ENCODE data around the gene GOLGA3. TPM values are rescaled to one million over a fixed set of nuclear protein-coding genes. Genes with fewer than 3 reads are reported as not detected.
"Not testable (repeated sequence)": the region's sequence is repeated elsewhere in the genome, so short reads cannot be mapped to it uniquely, and the experiment has no call there.

GOLGA3 gene
- total RNA-seq, 1 experiment from 2014 or later = 94.9 TPM

DNA sequence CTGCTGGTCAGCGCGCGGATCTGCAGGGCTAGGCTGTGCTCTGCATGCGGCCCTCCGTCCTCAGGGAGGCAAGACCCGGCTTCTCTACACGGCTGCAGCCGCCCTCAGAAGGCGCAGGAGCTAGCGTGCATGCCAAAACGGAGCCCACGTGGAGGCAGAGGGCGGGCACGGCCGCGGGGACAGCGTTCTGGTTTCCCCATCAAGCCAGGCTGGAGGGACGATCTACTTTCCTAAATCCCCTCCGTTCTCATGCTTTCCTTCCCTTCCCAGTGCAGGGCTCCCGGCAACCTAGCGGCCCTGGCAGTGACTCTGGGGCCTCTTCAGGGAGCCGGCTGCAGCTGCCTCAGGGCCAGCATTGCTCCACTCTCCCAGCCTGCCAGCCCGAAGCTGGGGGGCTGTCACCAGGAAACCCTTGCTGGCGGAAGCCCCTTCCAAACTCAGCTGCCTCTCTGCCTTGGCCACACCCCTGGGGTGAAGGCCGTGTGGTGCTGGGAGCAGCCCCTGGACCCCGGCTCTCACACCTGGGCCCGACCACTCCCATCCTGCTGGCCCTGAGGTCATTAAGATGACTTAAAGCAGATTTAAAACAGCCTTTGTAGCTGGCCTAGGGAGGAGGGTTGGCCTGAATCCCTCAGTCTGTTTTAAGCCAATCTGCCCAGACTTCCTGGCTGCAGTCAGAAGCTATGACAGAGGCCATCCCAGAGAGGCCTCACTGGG, 9.2 kb upstream of the GOLGA3 start:
- intact Hi-C loops (cut with micrococcal nuclease) = no loop called here
- DNase-seq (ENCODE audit: unreplicated experiment) = no peak
- H3K4me1 Mint-ChIP-seq (ENCODE audit: insufficient read depth, unreplicated experiment) = no peaks in the 10 kb centered on the region
- H3K9me3 Mint-ChIP-seq (ENCODE audit: unreplicated experiment) = no peaks in the 10 kb centered on the region
- H3K27ac Mint-ChIP-seq (ENCODE audit: low read depth, unreplicated experiment) = no peak overlapping the region
- no TSS peak for BruUV-seq (replicated peaks)
- no peak overlapping the region for H3K4me3 Mint-ChIP-seq (ENCODE audit: unreplicated experiment)
- TF ChIP-seq CTCF (IDR thresholded peaks at IDR 0.05; ENCODE audit: unreplicated experiment) = no peak
- no peaks in the 10 kb centered on the region for H3K27me3 Mint-ChIP-seq (ENCODE audit: insufficient read depth, unreplicated experiment)
- peaks cover 40% of the 10 kb centered on the region for H3K36me3 Mint-ChIP-seq (ENCODE audit: insufficient read depth, unreplicated experiment)
- ChIA-PET POLR2A (interaction anchor here (1.2 kb wide), 1 partner anchor 10 kb away, joined by 4 read pairs; no protein-coding TSS in a partner anchor), CTCF (no interaction called here)

- intact Hi-C loops (cut with micrococcal nuclease) = no loop called here
- H3K27ac Mint-ChIP-seq (ENCODE audit: low read depth, unreplicated experiment) = no peak overlapping the region
- POLR2A ChIA-PET = no interaction called here
- no TSS peak for BruUV-seq (replicated peaks)
- no peak for DNase-seq (ENCODE audit: unreplicated experiment)
- H3K27me3 Mint-ChIP-seq (ENCODE audit: insufficient read depth, unreplicated experiment) = no peaks in the 10 kb centered on the region
- no peak for TF ChIP-seq CTCF (IDR thresholded peaks at IDR 0.05; ENCODE audit: unreplicated experiment)
- CTCF ChIA-PET = no interaction called here
- H3K4me3 Mint-ChIP-seq (ENCODE audit: unreplicated experiment) = no peak overlapping the region
- peaks cover 36% of the 10 kb centered on the region for H3K36me3 Mint-ChIP-seq (ENCODE audit: insufficient read depth, unreplicated experiment)
- H3K9me3 Mint-ChIP-seq (ENCODE audit: unreplicated experiment) = no peaks in the 10 kb centered on the region
- H3K4me1 Mint-ChIP-seq (ENCODE audit: insufficient read depth, unreplicated experiment) = no peaks in the 10 kb centered on the region
Measured at GRCh38 chr12:132836795-132837331, 8.2 kb upstream of the GOLGA3 start.

- H3K4me3 Mint-ChIP-seq (ENCODE audit: unreplicated experiment); H3K4me1 Mint-ChIP-seq (ENCODE audit: insufficient read depth, unreplicated experiment); POLR2A ChIA-PET; CTCF ChIA-PET; BruUV-seq (replicated peaks); H3K9me3 Mint-ChIP-seq (ENCODE audit: unreplicated experiment); DNase-seq (ENCODE audit: unreplicated experiment); intact Hi-C loops (cut with micrococcal nuclease); H3K27me3 Mint-ChIP-seq (ENCODE audit: insufficient read depth, unreplicated experiment); H3K27ac Mint-ChIP-seq (ENCODE audit: low read depth, unreplicated experiment): not testable (repeated sequence)
- peaks cover 29% of the 10 kb centered on the region for H3K36me3 Mint-ChIP-seq (ENCODE audit: insufficient read depth, unreplicated experiment)
Measured at GRCh38 chr12:132836230-132836629, 7.6 kb upstream of the GOLGA3 start.

DNA sequence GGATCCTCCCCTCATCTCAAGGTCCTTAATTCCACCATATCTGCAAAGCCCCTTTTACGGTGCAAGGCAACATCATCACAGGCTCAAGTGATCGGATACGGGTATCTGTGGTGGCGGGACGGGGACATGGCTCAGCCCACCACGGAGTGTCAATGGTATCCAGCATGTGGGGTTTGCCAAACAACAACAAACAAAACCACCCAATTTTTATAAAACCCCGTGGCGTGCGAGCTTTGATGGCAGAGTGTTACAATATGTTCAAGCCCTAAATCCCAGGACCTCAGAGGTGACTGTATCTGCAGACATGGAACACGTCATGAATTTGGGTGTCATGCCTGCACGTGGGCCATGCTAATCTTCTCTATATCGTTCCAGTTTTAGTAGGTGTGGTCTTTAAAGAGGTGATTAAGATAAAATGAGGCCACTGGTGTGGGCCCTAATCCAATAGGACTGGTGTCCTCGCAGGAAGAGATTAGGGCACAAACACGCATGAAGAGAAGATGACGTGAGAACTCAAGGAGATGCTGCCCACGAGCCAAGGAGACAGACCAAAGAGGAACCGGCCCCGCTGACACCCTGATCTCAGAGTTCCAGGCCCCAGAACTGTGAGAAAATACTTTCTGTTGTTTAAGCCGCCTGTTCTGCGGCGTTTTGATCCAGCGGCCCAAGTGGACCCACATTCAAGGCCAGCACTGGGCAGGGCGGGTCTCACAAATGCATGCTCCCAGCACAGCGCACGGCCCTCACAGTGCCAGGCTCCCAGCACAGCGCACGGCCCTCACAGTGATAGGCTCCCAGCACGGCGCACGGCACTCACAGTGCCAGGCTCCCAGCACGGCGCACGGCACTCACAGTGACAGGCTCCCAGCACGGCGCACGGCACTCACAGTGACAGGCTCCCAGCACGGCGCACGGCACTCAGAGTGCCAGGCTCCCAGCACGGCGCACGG, 6.7 kb upstream of the GOLGA3 start:
- Mint-ChIP-seq H3K9me3 (ENCODE audit: unreplicated experiment) (no peaks in the 10 kb centered on the region), H3K27ac (ENCODE audit: low read depth, unreplicated experiment) (no peak overlapping the region), H3K36me3 (ENCODE audit: insufficient read depth, unreplicated experiment) (peaks cover 24% of the 10 kb centered on the region), H3K4me3 (ENCODE audit: unreplicated experiment) (no peak overlapping the region), H3K27me3 (ENCODE audit: insufficient read depth, unreplicated experiment) (no peaks in the 10 kb centered on the region), H3K4me1 (ENCODE audit: insufficient read depth, unreplicated experiment) (no peaks in the 10 kb centered on the region)
- CTCF ChIA-PET = interaction anchor here (0.7 kb wide), 1 partner anchor 12 kb away, joined by 4 read pairs; no protein-coding TSS in a partner anchor
- intact Hi-C loops (cut with micrococcal nuclease) = no loop called here
- no TSS peak for BruUV-seq (replicated peaks)
- DNase-seq (ENCODE audit: unreplicated experiment) = no peak
- no peak for TF ChIP-seq CTCF (IDR thresholded peaks at IDR 0.05; ENCODE audit: unreplicated experiment)
- POLR2A ChIA-PET = no interaction called here

Measured in MCF 10A (cell line).